Trophoblast cell (in vitro differentiated cells and primary cell): Measurements from ENCODE around the gene CMYA5.

Experiments
- DNase-seq, 2 donors: peaks; one replicate each; pipeline ENCODE4 v3.0.0-alpha.2; 2016
- H2AFZ ChIP-seq: 2 replicates; pipeline ENCODE4 v1.6.1; 2013; ENCODE audit warnings: low read length, moderate library complexity, mild to moderate bottlenecking; ENCODE audit not compliant: insufficient read depth, poor library complexity
- H2AK5ac ChIP-seq: 2 replicates; pipeline ENCODE4 v1.6.1; 2013; ENCODE audit warnings: mild to moderate bottlenecking, low read length
- H2BK120ac ChIP-seq: 2 replicates; pipeline ENCODE4 v1.6.1; 2013; ENCODE audit warnings: low read length, mild to moderate bottlenecking, moderate library complexity; ENCODE audit not compliant: insufficient read depth, poor library complexity
- H2BK12ac ChIP-seq: 2 replicates; pipeline ENCODE4 v1.6.1; 2013; ENCODE audit warnings: mild to moderate bottlenecking, low read length, moderate library complexity
- H2BK5ac ChIP-seq: 2 replicates; pipeline ENCODE4 v1.6.1; 2013; ENCODE audit warnings: low read length, low read depth, moderate library complexity, mild to moderate bottlenecking; ENCODE audit not compliant: poor library complexity
- H3K14ac ChIP-seq: 2 replicates; pipeline ENCODE4 v1.6.1; 2013; ENCODE audit warnings: mild to moderate bottlenecking, low read length
- H3K18ac ChIP-seq: 2 replicates; pipeline ENCODE4 v1.6.1; 2013; ENCODE audit warnings: mild to moderate bottlenecking, low read length
- H3K23ac ChIP-seq: 2 replicates; pipeline ENCODE4 v1.6.1; 2013; ENCODE audit warnings: low read length
- H3K27ac ChIP-seq: 2 replicates; pipeline ENCODE4 v1.5.1; 2013; ENCODE audit warnings: low read depth, mild to moderate bottlenecking, inconsistent platforms, low read length, moderate library complexity
- H3K27me3 ChIP-seq: 2 replicates; pipeline ENCODE4 v1.6.1; 2013; ENCODE audit warnings: inconsistent platforms, mild to moderate bottlenecking, low read length, moderate library complexity; ENCODE audit not compliant: insufficient read depth
- H3K36me3 ChIP-seq, 2 experiments: 1 replicate in 1 of 2; 2 replicates in 1 of 2; pipeline ENCODE4 v1.6.1; 2013; ENCODE audit warnings: low read length in 2 of 2, mild to moderate bottlenecking in 2 of 2, moderate library complexity in 1 of 2; ENCODE audit not compliant: insufficient read depth in 2 of 2, control insufficient read depth in 1 of 2
- H3K4ac ChIP-seq: 2 replicates; pipeline ENCODE4 v1.6.1; 2013; ENCODE audit warnings: low read depth, mild to moderate bottlenecking, low read length, moderate library complexity
- H3K4me1 ChIP-seq, 2 experiments: 1 replicate in 1 of 2; 2 replicates in 1 of 2; pipeline ENCODE4 v1.6.1; 2013; ENCODE audit warnings: low read length in 2 of 2, mild to moderate bottlenecking in 2 of 2, moderate library complexity in 1 of 2; ENCODE audit not compliant: insufficient read depth in 2 of 2, control insufficient read depth in 1 of 2
- H3K4me2 ChIP-seq: 2 replicates; pipeline ENCODE4 v1.6.1; 2013; ENCODE audit warnings: inconsistent platforms, mild to moderate bottlenecking, low read length, moderate library complexity
- H3K4me3 ChIP-seq: 2 replicates; pipeline ENCODE4 v1.5.1; 2013; ENCODE audit warnings: mild to moderate bottlenecking, low read depth, low read length, inconsistent platforms
- H3K79me1 ChIP-seq: one replicate; pipeline ENCODE4 v1.6.1; 2013; ENCODE audit warnings: low read length
- H3K79me2 ChIP-seq: 2 replicates; pipeline ENCODE4 v1.6.1; 2013; ENCODE audit warnings: low read length, mild to moderate bottlenecking; ENCODE audit not compliant: control insufficient read depth, insufficient read depth, poor library complexity
- H3K9ac ChIP-seq: 2 replicates; pipeline ENCODE4 v1.6.1; 2013; ENCODE audit warnings: mild to moderate bottlenecking, low read length
- H3K9me3 ChIP-seq: 2 replicates; pipeline ENCODE4 v1.6.1; 2013; ENCODE audit warnings: low read depth, mild to moderate bottlenecking, control low read depth, inconsistent platforms, low read length; ENCODE audit not compliant: insufficient read depth
- H4K12ac ChIP-seq: 2 replicates; pipeline ENCODE4 v1.6.1; 2013; ENCODE audit warnings: low read depth, mild to moderate bottlenecking, low read length, moderate library complexity
- H4K8ac ChIP-seq: 2 replicates; pipeline ENCODE4 v1.6.1; 2013; ENCODE audit warnings: low read depth, mild to moderate bottlenecking, low read length, moderate library complexity
- H4K91ac ChIP-seq: one replicate; pipeline ENCODE4 v1.6.1; 2013; ENCODE audit warnings: low read depth, mild to moderate bottlenecking, low read length, moderate library complexity
- WGBS: extraction: QIAGEN DNeasy Blood & Tissue Kit; methylation state at CpG from one replicate; pipeline ENCODE4 v1.1.7; 2013; ENCODE audit warnings: missing lambda C conversion rate; ENCODE audit not compliant: insufficient read length, insufficient coverage; ENCODE audit errors: extremely low coverage; 5-methylcytosine and 5-hydroxymethylcytosine counted together

CMYA5 gene

GRCh38 chr5:79736528-79737514, 47.2 kb downstream of the CMYA5 start:
- no peak overlapping the region for H2BK12ac ChIP-seq
- no peaks in the 10 kb centered on the region for H3K36me3 ChIP-seq
- no peak overlapping the region for H3K9ac ChIP-seq
- H4K8ac ChIP-seq, result no peak overlapping the region
- no peak overlapping the region for H3K23ac ChIP-seq
- no peak for DNase-seq
- no peak overlapping the region for H3K27ac ChIP-seq
- no peak overlapping the region for H2AFZ ChIP-seq
- H2BK120ac ChIP-seq, result no peak overlapping the region
- H3K4ac ChIP-seq, result no peak overlapping the region
- H3K14ac ChIP-seq, result no peak overlapping the region
- H3K9me3 ChIP-seq, result no peaks in the 10 kb centered on the region
- no peak overlapping the region for H3K18ac ChIP-seq
- no peak overlapping the region for H2BK5ac ChIP-seq
- H3K27me3 ChIP-seq, result no peaks in the 10 kb centered on the region
- H2AK5ac ChIP-seq, result no peak overlapping the region
- no peaks in the 10 kb centered on the region for H3K79me2 ChIP-seq
- H3K4me3 ChIP-seq, result no peak overlapping the region
- H4K12ac ChIP-seq, result no peak overlapping the region
- H3K4me2 ChIP-seq, result no peak overlapping the region
- no peaks in the 10 kb centered on the region for H3K79me1 ChIP-seq
- H4K91ac ChIP-seq, result no peak overlapping the region
- WGBS, result no CpG with 5 or more reads among the region's 14 CpGs
- no peaks in the 10 kb centered on the region for H3K4me1 ChIP-seq

GRCh38 chr5:79738349-79738748, 48.7 kb downstream of the CMYA5 start:
- Histone ChIP-seq H4K12ac (no peak overlapping the region), H3K79me2 (no peaks in the 10 kb centered on the region), H3K4ac (no peak overlapping the region), H3K4me1 (no peaks in the 10 kb centered on the region), H3K4me2 (no peak overlapping the region), H3K36me3 (no peaks in the 10 kb centered on the region), H3K4me3 (no peak overlapping the region), H2AFZ (no peak overlapping the region), H3K18ac (no peak overlapping the region), H3K9ac (no peak overlapping the region), H2AK5ac (no peak overlapping the region), H3K14ac (no peak overlapping the region), H3K79me1 (no peaks in the 10 kb centered on the region), H3K23ac (no peak overlapping the region), H2BK5ac (no peak overlapping the region), H3K27me3 (no peaks in the 10 kb centered on the region), H4K8ac (no peak overlapping the region), H2BK12ac (no peak overlapping the region), H3K27ac (no peak overlapping the region), H3K9me3 (no peaks in the 10 kb centered on the region), H2BK120ac (no peak overlapping the region), H4K91ac (no peak overlapping the region)
- no peak for DNase-seq
- no CpG with 5 or more reads among the region's 5 CpGs for WGBS

GRCh38 chr5:79742549-79743136, 53.0 kb downstream of the CMYA5 start:
- Histone ChIP-seq H4K12ac (no peak overlapping the region), H3K18ac (no peak overlapping the region), H3K79me1 (no peaks in the 10 kb centered on the region), H4K8ac (no peak overlapping the region), H3K4me3 (no peak overlapping the region), H3K23ac (no peak overlapping the region), H3K27me3 (no peaks in the 10 kb centered on the region), H2AFZ (no peak overlapping the region), H4K91ac (no peak overlapping the region), H3K9me3 (no peaks in the 10 kb centered on the region), H3K27ac (no peak overlapping the region), H3K4me2 (no peak overlapping the region), H3K4ac (no peak overlapping the region), H3K9ac (no peak overlapping the region), H3K79me2 (no peaks in the 10 kb centered on the region), H3K14ac (no peak overlapping the region), H3K36me3 (no peaks in the 10 kb centered on the region), H2BK5ac (no peak overlapping the region), H2AK5ac (no peak overlapping the region), H2BK12ac (no peak overlapping the region), H3K4me1 (no peaks in the 10 kb centered on the region), H2BK120ac (no peak overlapping the region)
- no CpG with 5 or more reads among the region's 3 CpGs for WGBS
- no peak for DNase-seq

- Histone ChIP-seq H2AFZ (no peak overlapping the region), H3K4ac (no peak overlapping the region), H3K27ac (no peak overlapping the region), H3K23ac (no peak overlapping the region), H2AK5ac (no peak overlapping the region), H4K91ac (no peak overlapping the region), H3K79me1 (no peaks in the 10 kb centered on the region), H3K36me3 (no peaks in the 10 kb centered on the region), H3K79me2 (no peaks in the 10 kb centered on the region), H4K8ac (no peak overlapping the region), H3K27me3 (no peaks in the 10 kb centered on the region), H3K4me3 (no peak overlapping the region), H4K12ac (no peak overlapping the region), H3K9ac (no peak overlapping the region), H3K9me3 (no peaks in the 10 kb centered on the region), H3K14ac (no peak overlapping the region), H3K4me2 (no peak overlapping the region), H2BK12ac (no peak overlapping the region), H3K18ac (no peak overlapping the region), H2BK5ac (no peak overlapping the region), H3K4me1 (no peaks in the 10 kb centered on the region), H2BK120ac (no peak overlapping the region)
- peak; percentile 91 to 95 for DNase-seq
- no CpG with 5 or more reads among the region's 7 CpGs for WGBS
These were observed 54.4 kb downstream of the CMYA5 start for GRCh38 chr5:79743846-79744605.
